ENCODE measurements around the gene ALCAM.
A peak's percentile ranks its signal among the peaks of the same experiment; 100 is the strongest.

The ALCAM gene

GRCh38 chr3:105362021-105362665 lies 4.6 kb upstream of the ALCAM start:
- TF ChIP-seq CTCF (IDR thresholded peaks at IDR 0.05; ENCODE audit: insufficient read depth, low read depth, low read length, missing control alignments) = no peak
- no peak overlapping the region for H3K4me3 ChIP-seq (ENCODE audit: low read length)
- peak; percentile 66 for DNase-seq (ENCODE audit: low read depth)

- peak; percentile 62 for DNase-seq (ENCODE audit: low read depth)
Observed at GRCh38 chr3:105364128-105364527, 2.6 kb upstream of the ALCAM start.

DNA sequence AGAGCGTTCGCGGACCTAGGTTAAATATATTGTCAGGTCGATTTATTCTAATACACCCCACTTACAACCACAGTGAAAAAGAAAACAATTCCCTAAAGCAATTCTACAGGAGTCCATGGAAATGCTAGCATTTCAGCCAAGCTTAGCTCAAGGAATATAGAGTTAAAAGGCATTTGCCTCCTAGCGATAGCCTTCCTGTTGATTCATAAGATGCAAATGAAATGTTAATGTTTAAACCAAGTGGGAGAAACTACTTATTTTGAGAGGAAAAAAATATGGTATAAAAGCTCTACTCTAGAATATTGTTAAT lies 1.7 kb upstream of the ALCAM start:
- no peak overlapping the region for H3K4me3 ChIP-seq (ENCODE audit: low read length)
- no peak for TF ChIP-seq CTCF (IDR thresholded peaks at IDR 0.05; ENCODE audit: insufficient read depth, low read depth, low read length, missing control alignments)
- DNase-seq (ENCODE audit: low read depth) = no peak

More at GRCh38 chr3:105364128-105364527, 2.6 kb upstream of the ALCAM start:
- no peak for TF ChIP-seq CTCF (IDR thresholded peaks at IDR 0.05; ENCODE audit: insufficient read depth, low read depth, low read length, missing control alignments)
- H3K4me3 ChIP-seq (ENCODE audit: low read length) = no peak overlapping the region

- DNase-seq (ENCODE audit: low read depth) = peak; percentile 76
- TF ChIP-seq CTCF (IDR thresholded peaks at IDR 0.05; ENCODE audit: insufficient read depth, low read depth, low read length, missing control alignments) = no peak
- peak overlapping the region; percentile 59 for H3K4me3 ChIP-seq (ENCODE audit: low read length)
Observed at GRCh38 chr3:105365391-105366325, 1.1 kb upstream of the ALCAM start.

- H3K4me3 ChIP-seq (ENCODE audit: low read length) = peak overlapping the region; percentile 97
- TF ChIP-seq CTCF (IDR thresholded peaks at IDR 0.05; ENCODE audit: insufficient read depth, low read depth, low read length, missing control alignments) = no peak
- DNase-seq (ENCODE audit: low read depth) = peak; percentile 42
Observed at GRCh38 chr3:105367063-105367405, 325 bp downstream of the ALCAM start.

DNA sequence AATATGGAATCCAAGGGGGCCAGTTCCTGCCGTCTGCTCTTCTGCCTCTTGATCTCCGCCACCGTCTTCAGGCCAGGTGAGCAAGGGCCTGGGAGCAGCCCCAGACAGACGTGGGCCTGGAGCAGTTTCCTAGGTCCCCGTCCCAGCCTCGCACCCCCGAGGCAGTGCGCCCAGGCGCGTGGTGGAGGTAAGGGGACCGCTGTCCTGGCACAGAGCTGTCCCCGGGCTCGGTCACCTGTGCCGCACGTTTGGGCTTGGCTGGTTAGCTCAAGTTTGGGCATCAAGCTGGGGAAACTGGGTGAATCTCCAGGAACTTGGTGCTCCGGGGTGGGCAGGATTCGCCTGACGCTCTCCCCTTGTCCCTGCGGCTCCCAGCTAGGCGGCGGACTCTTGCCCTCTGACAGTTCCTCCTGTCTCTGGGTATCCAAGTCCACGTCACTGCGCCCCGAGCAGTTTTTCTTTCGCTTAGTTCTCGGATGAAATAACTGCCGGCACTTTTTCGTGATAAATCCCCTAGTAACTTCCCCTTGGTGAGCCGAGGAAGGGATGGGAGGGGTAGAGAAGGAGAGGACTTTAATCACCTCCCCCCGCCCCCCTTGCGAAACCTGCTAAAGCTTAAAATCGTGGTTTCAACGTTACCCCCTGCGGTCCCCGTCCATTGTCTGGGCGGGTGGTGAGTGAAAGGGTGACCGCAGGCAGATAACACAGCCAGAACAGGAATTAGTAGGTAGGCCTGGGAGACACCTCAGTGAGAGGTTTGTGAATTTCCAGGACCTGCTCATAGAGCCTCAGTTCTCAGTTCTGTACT lies 901 bp downstream of the ALCAM start:
- DNase-seq (ENCODE audit: low read depth) = peak; percentile 81
- no peak for TF ChIP-seq CTCF (IDR thresholded peaks at IDR 0.05; ENCODE audit: insufficient read depth, low read depth, low read length, missing control alignments)
- peak overlapping the region; percentile 97 for H3K4me3 ChIP-seq (ENCODE audit: low read length)

Measured in epithelial cell of esophagus (primary cell).